ENCODE data around the gene DMAC2L. TPM values are rescaled to one million over a fixed set of nuclear protein-coding genes. Genes with fewer than 3 reads are reported as not detected.
"Not testable (repeated sequence)": the region's sequence is repeated elsewhere in the genome, so short reads cannot be mapped to it uniquely, and the experiment has no call there.

DMAC2L gene
- total RNA-seq, 1 donor from 2014 or later = 13.9 TPM

- H3K27ac Mint-ChIP-seq = no peak overlapping the region
- no peak for DNase-seq (ENCODE audit: extremely low spot score, unreplicated experiment)
- TF ChIP-seq CTCF (conservative IDR thresholded peaks at IDR 0.05) = no peak
- H3K9me3 Mint-ChIP-seq = no peaks in the 10 kb centered on the region
- no peak overlapping the region for H3K4me3 Mint-ChIP-seq
- peaks cover 5% of the 10 kb centered on the region for H3K4me1 Mint-ChIP-seq (ENCODE audit: unreplicated experiment)
- H3K36me3 Mint-ChIP-seq = no peaks in the 10 kb centered on the region
- no peaks in the 10 kb centered on the region for H3K27me3 Mint-ChIP-seq
Measured at GRCh38 chr14:50357124-50357523, 45.0 kb downstream of the DMAC2L start.

- TF ChIP-seq CTCF (conservative IDR thresholded peaks at IDR 0.05) = no peak
- H3K4me3 Mint-ChIP-seq = no peak overlapping the region
Measured at GRCh38 chr14:50357753-50358395, 45.8 kb downstream of the DMAC2L start.

GRCh38 chr14:50359631-50360030 is 47.5 kb downstream of the DMAC2L start:
- no peak for TF ChIP-seq CTCF (conservative IDR thresholded peaks at IDR 0.05)
- Mint-ChIP-seq H3K27ac (no peak overlapping the region), H3K9me3 (no peaks in the 10 kb centered on the region), H3K36me3 (no peaks in the 10 kb centered on the region), H3K27me3 (no peaks in the 10 kb centered on the region), H3K4me3 (no peak overlapping the region), H3K4me1 (ENCODE audit: unreplicated experiment) (no peaks in the 10 kb centered on the region)
- DNase-seq (ENCODE audit: extremely low spot score, unreplicated experiment) = no peak

More at GRCh38 chr14:50357753-50358395, 45.8 kb downstream of the DMAC2L start:
- no peaks in the 10 kb centered on the region for H3K27me3 Mint-ChIP-seq
- no peaks in the 10 kb centered on the region for H3K9me3 Mint-ChIP-seq
- H3K4me1 Mint-ChIP-seq (ENCODE audit: unreplicated experiment) = peaks cover 5% of the 10 kb centered on the region
- no peaks in the 10 kb centered on the region for H3K36me3 Mint-ChIP-seq
- no peak for DNase-seq (ENCODE audit: extremely low spot score, unreplicated experiment)
- H3K27ac Mint-ChIP-seq = no peak overlapping the region

- H3K36me3 Mint-ChIP-seq = no peaks in the 10 kb centered on the region
- no peak overlapping the region for H3K4me3 Mint-ChIP-seq
- TF ChIP-seq CTCF (conservative IDR thresholded peaks at IDR 0.05) = no peak
- no peaks in the 10 kb centered on the region for H3K4me1 Mint-ChIP-seq (ENCODE audit: unreplicated experiment)
- no peak overlapping the region for H3K27ac Mint-ChIP-seq
- H3K27me3 Mint-ChIP-seq = no peaks in the 10 kb centered on the region
- DNase-seq (ENCODE audit: extremely low spot score, unreplicated experiment) = no peak
- H3K9me3 Mint-ChIP-seq = no peaks in the 10 kb centered on the region
Measured at GRCh38 chr14:50360093-50360492, 48.0 kb downstream of the DMAC2L start.

- no peaks in the 10 kb centered on the region for H3K27me3 Mint-ChIP-seq
- no peaks in the 10 kb centered on the region for H3K9me3 Mint-ChIP-seq
- no peaks in the 10 kb centered on the region for H3K36me3 Mint-ChIP-seq
- no peak overlapping the region for H3K4me3 Mint-ChIP-seq
- TF ChIP-seq CTCF (conservative IDR thresholded peaks at IDR 0.05) = no peak
- no peaks in the 10 kb centered on the region for H3K4me1 Mint-ChIP-seq (ENCODE audit: unreplicated experiment)
- H3K27ac Mint-ChIP-seq = peak overlapping the region; percentile 63
- DNase-seq (ENCODE audit: extremely low spot score, unreplicated experiment) = no peak
Measured at GRCh38 chr14:50360851-50361250, 48.7 kb downstream of the DMAC2L start.

- not testable (repeated sequence) for H3K27ac Mint-ChIP-seq; H3K36me3 Mint-ChIP-seq; DNase-seq (ENCODE audit: extremely low spot score, unreplicated experiment); H3K9me3 Mint-ChIP-seq; H3K4me3 Mint-ChIP-seq; H3K4me1 Mint-ChIP-seq (ENCODE audit: unreplicated experiment); H3K27me3 Mint-ChIP-seq
Measured at GRCh38 chr14:50361473-50362403, 49.6 kb downstream of the DMAC2L start.

Data from type B pancreatic cell (in vitro differentiated cells).